MV-4-11 (cell line): ENCODE measurements around the gene WNT5B.

ENCODE experiments used
- DNase-seq: peaks from one replicate; lab custom pipeline; 2025; lab: John Stamatoyannopoulos, UW

Gene WNT5B

DNA sequence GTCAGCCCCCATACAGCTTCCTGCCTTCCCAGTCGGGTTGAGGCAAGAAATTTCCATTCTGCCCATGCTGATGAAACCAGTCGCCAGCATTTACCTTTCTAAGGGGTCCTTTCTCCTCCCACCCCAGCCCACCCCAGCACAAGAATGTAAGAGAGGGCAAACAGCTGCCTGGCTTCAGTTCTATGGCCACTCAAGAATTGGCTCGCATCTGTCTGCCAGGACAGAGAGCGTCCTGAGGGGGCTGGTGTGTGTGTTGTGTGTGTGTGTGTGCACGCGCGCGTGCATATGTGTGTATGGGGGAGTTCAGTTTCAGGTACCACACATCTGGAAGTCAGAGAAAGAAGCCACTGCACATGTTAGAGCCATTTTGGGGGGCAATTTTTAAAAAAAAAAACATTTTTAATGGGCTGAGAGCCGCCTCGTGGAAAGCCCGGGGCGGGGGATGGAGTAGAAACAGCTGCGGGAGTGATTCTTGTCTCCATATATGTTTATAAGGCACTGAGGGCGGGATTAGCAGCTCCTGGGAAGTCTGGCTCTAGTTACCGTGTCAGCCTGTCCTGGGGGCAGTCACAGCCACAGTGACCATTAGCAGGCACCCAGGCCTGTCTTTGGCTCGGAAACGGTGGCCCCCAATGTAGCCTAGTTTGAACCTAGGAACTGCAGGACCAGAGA is at the start of gene WNT5B:
TSS of gene WNT5B (plus strand) at position 566 of the 672 bp plus-strand sequence. CDS start 2,124 bp downstream, outside the sequence.
- no peak for DNase-seq

DNA sequence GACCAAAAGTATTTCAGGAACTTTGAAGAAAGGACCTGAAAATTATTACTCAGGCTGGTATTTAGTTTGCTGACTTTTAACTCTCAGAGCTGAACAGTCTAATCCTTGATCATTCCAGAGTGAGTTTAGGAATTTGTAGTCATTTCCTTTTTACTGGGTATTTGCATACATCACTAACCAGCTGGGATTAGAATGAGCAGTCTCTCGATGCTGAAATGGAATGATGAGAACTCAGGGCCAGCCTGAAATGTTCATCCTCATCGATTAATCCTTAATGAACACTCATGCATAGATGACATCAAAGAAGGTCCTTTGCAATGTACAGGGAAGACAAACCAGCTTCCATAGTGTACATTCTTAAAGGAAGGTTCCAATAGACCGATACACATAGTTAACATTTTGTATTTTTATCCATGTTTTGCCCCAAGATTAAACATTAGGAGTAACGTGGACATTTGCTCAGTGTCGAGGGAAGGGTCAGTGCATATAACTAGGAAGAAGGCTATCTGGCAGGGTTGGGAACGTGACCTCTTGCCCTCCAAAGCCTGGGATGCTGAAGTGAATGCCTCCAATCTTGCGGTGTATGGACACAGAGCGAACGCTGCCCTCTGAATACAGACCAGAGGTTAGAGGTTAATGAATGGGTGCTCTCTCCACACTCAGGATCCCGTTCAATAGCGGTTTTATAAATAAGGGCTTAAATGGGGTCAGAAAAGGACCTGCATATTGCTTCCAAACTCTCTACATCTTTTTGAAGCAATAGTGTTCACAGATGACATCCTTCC is 49.2 kb upstream of the WNT5B start:
- no peak for DNase-seq

DNA sequence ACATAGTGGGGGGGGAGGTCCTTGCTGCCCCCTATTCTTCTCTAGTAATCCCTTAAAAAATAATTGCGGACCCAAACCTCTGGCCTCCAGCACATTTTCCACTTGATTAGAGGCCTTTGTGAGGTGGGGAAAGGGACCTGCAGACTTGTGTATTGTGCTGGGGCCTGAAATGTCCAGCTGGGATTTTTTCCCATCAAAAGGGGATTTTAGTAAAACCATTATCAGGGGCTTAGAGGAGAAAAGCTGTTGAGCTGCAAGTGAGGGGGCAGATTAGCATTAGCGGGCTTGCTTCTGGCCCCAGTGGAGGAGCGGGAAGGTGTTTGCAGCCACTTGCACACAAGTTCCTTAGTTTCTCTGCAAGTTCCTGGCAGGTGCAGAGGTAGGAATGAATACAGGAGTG is 48.5 kb upstream of the WNT5B start:
- no peak for DNase-seq

DNA sequence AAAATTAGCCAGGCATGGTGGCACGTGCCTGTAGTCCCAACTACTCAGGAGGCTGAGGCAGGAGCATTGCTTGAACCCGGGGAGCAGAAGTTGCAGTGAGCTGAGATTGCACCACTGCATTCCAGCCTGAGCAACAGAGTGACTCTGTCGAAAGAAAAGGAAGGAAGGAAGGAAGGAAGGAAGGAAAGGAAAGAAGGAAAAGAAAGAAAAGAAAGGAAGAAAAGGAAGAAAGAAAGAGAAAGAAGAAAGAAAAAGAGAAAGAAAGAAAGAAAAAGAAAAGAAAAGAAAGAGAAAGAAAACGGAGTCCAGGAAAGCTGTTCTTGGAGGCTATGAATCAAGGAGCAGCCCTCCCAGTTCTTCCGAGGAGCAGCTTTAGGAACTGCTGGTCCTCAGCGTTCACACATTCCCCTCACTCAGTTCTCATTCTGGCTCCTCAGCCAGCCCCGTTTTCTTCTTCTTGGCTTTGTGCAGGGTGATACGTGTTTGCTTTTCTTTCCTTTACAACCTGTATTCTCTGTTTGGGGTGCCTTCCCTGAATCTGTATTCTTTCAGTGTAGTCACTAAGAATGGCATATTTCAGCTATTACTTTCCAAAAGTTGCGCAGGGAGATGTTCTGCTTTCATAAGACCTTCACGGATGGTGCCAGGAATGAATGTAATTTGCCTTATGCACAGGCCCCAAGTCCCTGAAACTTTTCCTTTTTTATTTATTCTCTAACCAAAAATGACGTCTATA is 46.9 kb upstream of the WNT5B start:
- DNase-seq = no peak

DNA sequence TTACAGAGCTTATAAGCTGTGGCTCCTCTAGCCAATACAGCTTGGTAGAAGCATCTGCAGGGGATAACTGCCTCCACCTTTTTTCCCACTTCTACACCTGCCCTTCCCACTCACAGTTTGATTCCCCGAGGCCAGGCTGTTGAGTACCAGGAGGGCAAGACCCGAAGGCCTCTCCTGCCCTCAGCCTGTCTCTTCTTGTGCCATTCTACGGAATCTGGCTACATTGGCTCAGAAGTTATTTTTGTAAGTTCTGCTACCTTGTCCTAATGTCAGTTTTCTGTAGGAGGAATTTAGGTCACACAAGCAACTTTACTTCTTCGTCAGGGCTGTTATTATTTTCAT is 46.4 kb upstream of the WNT5B start:
- DNase-seq = no peak

DNA sequence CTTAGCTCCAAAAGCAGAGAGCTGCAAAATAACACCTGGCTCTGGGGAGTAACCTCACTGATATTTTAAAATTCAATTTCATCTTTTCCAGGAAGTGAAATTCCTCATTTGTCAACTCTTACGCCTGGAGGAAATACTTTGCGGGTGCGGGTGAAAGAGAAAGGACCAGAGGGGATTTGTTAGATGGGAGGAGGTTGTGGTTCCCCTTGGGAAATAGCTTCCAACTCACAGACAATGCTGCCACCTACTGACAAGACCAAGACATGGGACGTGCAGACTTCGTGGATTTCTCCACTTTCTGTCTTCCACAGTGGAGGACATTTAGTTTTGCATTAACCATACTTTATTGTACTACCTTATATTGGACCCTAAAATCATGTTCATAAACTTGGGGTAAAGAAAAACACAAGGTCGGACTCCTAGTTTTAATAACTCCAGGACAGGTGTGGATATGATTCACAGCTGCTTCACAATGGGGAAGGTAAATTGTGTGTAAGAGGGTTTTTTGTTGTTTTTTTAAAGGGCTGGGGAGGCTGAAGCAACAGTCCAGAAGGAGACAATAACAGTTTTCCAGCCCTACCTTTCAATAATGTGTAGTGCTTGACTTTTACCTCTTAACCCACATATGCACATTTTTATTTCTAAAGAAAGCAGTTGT is 45.5 kb upstream of the WNT5B start:
- peak; percentile 93 for DNase-seq

DNA sequence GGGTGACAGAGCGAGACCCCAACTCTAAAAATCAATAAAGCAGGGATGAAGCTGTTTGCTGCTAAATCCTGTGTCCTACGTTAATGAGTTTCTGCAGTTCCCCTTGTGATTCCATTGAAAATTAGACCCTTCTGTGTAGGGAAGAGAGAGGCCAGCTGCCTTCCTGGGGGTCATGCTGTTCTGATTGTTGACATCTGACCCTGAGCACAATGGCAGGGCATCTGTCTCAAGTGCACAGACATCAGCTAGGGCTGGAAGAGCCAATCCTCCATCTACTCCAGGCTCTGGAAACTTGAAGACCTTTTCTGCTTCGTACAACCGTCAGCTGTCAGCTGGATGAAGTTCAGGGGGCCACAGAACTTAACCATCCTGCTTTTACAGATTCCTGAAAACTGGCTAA is 44.7 kb upstream of the WNT5B start:
- no peak for DNase-seq

DNA sequence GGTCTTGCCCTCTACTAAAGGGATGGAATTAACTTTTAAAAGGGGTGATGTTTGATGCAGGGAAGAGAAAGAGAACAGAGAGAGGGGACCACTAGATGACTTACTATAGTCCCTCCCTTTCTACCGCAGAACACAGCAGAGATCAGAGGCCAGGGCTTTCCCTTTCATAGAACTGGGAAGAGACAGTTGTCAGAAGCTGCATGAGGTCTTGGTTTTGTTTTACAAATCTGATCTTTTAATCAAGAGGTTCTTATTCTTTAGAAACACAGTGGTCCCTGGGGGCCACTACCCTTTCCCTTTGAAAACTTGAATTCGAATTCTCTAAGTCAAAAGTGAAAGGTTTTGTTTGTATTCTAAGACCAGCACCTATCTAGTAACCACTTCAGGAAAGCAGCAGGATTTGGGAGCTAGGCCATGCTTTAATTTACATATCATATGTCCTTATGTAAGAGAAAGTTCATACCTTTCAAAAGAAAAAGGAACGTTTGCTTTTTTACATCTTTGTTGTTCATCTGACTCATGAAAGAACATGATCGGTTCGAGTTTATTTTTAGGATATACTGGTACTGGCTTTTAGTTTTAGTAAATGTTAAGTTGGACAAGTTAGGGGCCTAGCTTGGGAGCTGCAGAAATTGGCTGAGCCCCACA is 41.0 kb upstream of the WNT5B start:
- no peak for DNase-seq

DNA sequence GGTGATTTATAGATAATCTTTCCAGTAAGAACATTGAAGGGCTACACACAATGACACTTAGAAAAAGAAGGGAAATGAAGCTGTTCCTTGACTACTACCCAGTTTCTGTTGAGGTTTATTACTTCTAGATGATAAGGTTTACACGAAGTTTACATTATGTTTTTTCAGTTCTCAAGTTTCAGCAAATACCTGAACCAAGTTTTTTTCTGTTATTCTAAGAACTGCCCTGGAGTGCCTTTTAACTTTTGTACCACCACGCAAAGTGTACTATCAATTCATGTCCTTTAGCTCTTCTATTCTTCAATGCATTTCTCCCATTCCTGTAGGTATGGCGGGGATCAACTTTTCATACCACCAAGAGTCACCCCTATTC is 40.5 kb upstream of the WNT5B start:
- no peak for DNase-seq

DNA sequence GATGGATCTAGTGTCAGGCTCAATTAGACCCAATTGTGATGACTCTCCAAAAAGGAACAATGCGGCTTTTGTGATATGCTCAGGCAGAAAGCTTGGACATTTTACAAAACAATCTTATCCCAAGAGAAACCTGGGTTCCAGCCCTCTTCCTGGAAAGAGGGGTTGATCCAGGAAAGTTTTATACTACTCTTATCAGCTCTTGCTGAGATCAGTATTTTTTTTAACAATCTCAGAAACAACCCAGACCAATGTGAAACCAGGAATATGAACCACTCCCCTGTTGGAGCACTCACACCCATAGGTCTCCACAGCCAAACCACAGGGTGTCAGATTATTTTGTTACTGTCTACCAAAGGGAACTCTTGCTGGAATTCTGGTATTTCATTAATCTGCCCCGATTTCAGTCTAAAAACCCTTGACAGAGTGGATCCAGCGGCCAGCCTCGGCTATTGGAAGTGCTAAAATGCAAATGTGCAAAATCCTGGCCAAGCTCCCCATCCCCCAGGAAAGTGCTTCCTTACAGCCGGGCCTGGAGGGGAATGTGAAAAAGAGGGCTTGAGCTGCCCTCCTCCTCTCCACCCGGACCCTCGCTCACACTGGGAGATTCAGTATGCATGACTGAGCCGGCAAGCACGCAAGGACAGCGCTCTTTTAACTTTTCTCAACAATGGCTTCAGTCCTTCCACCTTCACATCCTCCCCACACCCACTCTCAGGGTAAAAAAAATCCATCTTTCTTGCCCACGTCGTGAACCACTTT is 38.6 kb upstream of the WNT5B start:
- DNase-seq = no peak

DNA sequence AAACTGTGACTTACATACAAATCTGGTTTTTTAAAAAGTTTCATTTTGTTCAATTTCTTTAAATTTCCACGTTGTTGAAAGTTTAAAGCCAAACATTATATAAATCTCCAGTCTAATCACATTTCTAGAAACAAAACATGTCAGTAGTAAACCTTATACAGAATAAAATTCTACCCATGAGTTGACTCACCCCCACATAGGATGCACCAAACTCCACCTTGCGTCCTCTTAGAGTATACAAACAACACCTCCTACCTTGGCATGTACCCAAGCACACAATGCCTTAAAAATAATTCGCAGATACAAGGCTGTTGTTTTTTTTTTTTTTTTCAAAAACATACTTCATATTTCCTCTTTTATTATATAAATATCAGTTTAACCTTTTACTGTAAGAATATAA is 38.0 kb upstream of the WNT5B start:
- DNase-seq = no peak

DNA sequence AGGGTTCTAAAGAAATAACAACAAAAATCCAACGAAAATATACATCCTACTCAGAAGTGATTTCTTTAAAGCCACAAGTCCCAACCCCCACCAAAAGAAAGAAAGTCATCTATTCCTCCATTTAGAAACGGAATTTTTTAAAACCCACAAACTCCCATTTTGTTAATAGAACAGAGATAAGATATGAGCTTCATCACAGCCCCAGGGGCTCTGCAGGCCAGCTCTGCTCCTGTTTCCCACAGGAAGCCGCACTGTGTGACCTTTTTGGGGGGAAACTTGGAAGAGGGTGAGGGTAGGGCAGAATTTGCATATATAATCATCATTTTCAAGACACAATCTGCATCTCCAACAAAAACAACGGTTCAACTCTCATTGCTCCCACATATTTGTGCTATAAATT is 37.5 kb upstream of the WNT5B start:
- no peak for DNase-seq

DNA sequence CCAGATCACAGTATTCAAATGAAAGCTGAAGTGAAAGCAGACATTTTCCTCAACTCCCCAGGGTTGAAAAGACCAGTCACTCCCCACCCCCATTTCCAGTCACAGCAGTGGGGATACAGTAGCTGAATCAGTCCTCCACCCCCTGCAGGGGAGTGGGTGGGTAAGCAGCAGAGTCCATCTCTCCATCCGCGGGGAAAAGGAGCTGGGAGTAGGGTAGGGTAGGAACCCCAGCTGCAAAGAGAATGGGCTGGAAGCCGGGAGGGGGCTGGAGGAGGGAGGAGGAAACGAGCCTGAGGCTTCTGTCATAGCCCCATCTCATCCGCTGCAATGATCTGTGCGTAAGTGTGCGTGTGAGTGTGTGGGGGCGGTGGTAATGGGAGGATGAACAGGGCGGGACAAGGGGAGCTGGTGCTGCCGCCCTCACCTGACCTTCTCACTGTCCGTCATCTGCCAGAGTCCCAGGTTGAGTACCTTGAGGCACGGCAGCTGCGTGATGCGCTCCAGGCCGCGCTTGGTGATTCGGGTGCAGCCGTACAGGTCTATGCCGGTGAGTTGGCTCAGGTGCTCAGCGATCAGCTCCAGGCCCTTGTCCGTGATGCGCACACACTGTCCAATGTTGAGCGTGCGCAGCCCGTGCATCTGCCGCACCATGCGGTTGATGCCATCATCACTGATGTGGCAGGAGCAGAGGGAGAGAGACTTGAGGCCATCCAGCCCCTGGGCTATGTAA is 36.4 kb upstream of the WNT5B start:
- peak; percentile 24 for DNase-seq

DNA sequence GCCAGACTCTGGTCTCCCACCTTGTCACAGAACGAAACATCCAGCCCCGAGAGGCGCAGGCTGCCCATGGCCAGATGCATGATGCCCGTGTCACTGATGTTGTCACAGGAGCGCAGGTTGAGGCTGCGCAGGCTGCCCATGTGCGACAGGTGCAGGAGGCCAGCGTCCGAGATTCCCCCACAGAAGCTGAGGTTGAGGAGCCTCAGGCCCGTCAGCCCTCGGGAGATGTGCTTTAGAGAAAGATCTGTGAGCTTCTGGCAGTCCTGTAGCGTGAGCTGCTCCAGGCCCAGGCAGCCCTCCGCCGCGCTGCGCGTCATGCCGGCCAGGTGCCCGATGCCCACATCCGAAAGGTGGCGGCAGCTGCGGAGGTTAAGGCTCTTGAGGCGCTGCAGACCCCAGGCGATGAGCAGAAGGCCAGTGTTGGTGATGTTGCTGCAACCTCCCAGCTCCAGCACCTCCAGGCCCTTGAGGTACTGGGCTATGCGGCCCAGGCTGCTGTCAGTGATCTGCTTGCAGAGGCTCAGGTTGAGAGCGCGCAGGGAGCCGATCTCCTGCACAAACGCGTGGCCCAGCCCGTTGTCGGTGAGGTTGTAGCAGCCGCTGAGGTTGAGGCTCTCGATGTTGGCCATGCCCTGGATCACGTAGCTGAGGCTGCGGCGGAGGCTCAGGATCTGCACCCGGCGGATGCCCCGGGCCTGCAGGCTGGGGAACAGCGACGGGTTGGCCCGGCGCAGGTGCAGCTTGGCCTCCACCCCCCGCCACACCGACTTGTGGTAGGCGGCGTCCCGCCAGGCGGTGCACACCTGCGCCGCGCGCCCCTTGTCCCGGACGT is 35.6 kb upstream of the WNT5B start:
- DNase-seq = no peak

DNA sequence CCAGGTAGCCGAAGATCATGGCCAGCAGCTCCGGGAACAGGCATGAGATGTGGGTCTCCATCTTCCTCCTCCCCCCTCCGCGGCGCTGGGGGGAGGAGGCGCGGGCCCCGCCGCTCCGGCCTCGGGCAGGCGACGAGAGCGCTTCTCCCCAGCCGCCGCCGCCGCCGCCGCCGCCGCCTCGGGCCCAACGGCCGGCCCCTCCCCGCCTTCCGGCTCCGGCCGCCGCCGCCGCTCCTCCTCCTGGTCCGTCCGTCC is 35.1 kb upstream of the WNT5B start:
- DNase-seq = no peak

DNA sequence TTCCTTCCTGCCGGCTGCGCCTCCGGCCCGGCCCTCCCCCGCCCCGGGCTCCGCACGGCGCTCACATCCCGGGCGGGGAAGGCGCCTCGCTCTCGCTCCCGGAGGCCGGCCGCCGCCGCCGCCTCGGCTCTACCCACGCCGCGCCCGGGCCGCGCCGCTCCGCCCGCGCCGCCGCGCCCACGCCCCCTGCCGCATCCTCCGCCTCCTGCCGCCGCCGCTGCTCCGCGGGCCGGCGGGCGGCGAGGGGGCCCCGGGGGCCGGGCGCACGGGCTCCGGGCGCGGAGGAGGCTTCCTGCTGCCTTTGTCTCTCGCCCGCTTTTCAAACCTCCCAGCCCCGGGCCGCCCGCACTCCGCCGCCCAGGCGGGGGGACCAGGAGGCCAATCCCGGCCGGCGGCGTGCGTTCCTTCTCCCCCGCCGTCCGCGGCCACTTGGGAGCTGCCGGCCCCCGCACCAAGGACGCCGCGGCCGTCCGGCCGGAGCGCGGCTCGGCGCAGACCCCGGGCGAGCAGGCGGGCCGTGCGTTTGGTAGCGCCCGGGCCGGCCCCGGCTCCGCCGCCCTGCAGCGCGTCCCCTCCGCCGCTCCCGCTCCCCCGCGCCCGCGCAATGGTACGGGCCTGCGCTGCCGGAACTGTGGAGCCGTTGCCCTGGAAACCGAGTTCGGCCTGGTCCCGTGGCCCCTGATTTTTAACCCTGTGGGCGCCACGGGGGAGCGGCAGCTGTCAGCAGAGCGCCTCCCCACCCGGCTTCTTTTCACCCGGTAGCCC is 34.6 kb upstream of the WNT5B start, which contains the start of gene FBXL14:
TSS of gene FBXL14 (minus strand) at position 321 of the 765 bp plus-strand sequence. CDS start 515 bp downstream, outside the sequence.
- peak; percentile 77 for DNase-seq

DNA sequence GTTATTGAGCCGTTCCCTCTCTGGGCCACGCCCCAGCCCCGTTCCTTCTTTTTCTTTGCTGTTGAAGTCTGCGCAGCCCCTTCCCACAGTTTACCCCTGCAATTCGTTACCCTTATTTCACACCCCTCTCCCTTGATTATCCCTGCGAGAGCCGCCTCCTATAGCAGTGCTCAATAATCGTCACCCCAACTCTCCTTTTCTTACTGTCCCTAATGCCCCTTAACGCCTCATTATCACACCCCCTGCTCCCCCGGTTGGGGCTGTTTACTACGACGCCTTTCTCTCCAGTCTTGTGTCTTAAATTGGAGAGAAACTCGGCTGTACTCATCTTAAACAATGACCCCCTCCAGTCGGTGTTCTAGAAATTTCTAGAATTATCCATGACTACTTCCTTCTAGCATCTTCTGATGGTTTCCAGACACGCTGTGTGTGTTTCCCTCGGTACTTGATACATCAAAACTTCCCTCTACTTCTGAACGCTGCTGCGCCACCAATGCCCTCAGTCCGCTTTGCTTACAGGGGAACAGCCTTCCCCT is 33.9 kb upstream of the WNT5B start:
- peak; percentile 30 for DNase-seq

DNA sequence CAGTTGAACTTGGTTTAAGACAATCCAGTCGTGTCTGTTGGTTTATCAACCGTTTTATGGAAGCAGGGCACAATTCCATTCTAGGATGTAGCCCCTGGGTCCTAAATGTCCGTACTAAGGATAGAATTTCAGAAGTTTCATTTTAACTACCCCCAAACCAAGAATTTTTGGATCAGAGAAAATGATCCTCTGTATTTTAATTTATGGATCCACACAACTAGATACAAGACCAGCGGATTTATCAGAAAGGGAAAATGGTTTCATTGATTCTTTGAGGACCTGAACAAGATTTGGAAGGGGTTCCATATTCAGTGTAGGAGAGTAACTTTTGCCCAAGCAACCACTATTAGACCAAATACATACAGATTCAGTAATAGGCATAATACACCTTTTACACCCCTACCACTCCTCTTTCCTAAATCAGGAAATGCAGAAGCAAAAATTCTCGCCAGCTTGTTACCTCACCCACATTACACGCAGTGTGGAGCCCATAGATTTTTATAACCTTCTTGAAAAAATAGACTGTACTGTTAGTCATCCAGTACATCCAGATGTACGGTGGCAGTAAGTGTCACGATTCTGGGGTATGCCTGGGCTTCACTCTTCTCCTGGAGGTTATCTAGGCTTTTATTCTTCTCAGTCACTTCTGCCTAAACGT is 33.2 kb upstream of the WNT5B start:
- DNase-seq = no peak
